Skin of body (tissue), 2 donors: ENCODE measurements around the gene INO80B. TPM values are rescaled to one million over a fixed set of nuclear protein-coding genes. Genes with fewer than 3 reads are reported as not detected.
A peak's percentile ranks its signal among the peaks of the same experiment; 100 is the strongest.

ENCODE experiments used
- DNase-seq: peaks from one replicate; lab custom pipeline; 2025; lab: John Stamatoyannopoulos, UW
- total RNA-seq: library from RNA; depleted of rRNA; stranded (reverse); fragments of >200 nt; gene quantifications from one replicate; pipeline ENCODE4 v1.2.3, GENCODE V29; 2014

Gene INO80B
- total RNA-seq, 1 donor from 2014 or later = 6.8 TPM

GRCh38 chr2:74501335-74502071 lies 46.6 kb downstream of the INO80B start:
- DNase-seq = no peak

- DNase-seq = no peak
These were observed 47.3 kb downstream of the INO80B start for GRCh38 chr2:74502147-74502719.

DNA sequence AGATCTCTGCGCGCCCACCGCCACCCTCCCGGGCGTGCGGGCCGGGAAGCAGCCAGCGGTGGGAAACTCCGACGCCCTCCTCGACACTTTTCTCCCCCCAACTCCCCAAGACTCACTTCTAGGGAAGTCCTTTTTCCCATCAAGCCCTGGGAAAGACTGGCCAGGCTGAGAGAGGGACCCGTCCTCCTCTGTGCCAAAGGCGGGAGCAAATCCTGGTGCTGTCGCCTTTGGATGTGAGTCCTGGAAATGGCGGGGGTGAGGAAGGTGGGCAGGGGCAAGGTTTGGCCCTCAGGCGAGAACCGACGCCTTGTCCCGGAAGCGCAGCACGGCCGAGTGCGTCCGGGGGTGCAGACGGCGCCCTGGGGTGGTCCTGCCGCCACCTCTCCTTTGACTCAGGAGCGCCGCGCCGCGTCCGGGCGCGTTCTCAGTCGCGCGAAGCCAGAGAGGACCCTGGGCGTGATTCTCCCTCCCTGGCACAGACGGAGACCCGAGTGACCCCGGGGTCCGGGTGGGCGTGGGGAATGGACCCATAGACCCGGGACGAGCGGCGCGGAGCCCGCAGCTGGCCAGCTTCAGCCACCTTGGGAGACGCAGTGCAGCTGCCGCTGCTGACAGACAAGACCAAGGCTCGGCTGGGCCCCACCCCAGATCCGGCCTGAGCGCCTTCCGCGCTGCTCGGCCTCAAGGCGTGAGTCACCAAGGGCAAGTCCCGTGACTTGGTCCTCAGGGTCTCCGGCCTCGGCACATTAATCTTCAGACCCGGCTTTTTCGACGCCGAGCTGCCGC lies 48.0 kb downstream of the INO80B start:
- peak; percentile 21 for DNase-seq

GRCh38 chr2:74503506-74504475 lies 48.9 kb downstream of the INO80B start:
- DNase-seq = no peak

DNA sequence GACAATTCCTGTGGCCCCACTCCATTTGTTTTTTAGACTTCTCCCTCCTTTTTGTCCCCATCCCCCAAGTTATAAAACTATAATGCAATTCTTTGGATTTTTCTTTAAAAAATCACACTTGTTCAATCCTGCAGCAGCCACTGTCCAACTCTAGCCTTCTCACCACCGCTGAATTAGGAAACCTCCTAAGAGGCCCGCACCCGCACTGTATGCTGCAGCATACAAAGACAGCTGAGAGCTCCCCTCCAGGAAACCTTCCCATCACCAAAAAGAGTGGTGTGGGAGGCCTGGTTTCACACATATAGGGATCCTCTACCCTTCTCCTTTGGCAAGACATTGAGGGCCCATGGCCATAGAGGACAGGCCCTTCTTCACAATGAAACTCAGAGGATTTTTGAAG lies 49.7 kb downstream of the INO80B start:
- no peak for DNase-seq

- DNase-seq = no peak
These were observed 50.8 kb downstream of the INO80B start for GRCh38 chr2:74505448-74506246.

GRCh38 chr2:74507145-74507925 lies 52.4 kb downstream of the INO80B start, which contains the start of gene PCGF1:
PCGF1 (minus strand) TSS chr2:74507695; CDS start chr2:74507668, 27 bp downstream.
- DNase-seq = peak; percentile 98

Other genes starting within 250 kb of the INO80B start
- 2.1 TPM for gene SLC4A5, start 111.7 kb upstream of the INO80B start, total RNA-seq
- gene DCTN1, start 74.8 kb upstream of the INO80B start, total RNA-seq = 59.2 TPM
- 0.30 TPM for gene C2orf81, start 33.5 kb upstream of the INO80B start, total RNA-seq
- gene WDR54, start 33.4 kb upstream of the INO80B start, total RNA-seq = 5.7 TPM
- 25.7 TPM for gene RTKN, start 13.2 kb upstream of the INO80B start, total RNA-seq
- gene WBP1, start 3.4 kb downstream of the INO80B start, total RNA-seq = 20.1 TPM
- gene MOGS, start 10.3 kb downstream of the INO80B start, total RNA-seq = 28.7 TPM
- 17.8 TPM for gene MRPL53, start 17.6 kb downstream of the INO80B start, total RNA-seq
- 17.5 TPM for gene CCDC142, start 27.9 kb downstream of the INO80B start, total RNA-seq
- gene TTC31, start 28.0 kb downstream of the INO80B start, total RNA-seq = 10.5 TPM
- gene LBX2, start 44.5 kb downstream of the INO80B start, total RNA-seq = 0.20 TPM
- gene PCGF1, start 52.6 kb downstream of the INO80B start, total RNA-seq = 8.1 TPM
- not detected for gene TLX2, start 59.4 kb downstream of the INO80B start, total RNA-seq
- gene DQX1, start 71.1 kb downstream of the INO80B start, total RNA-seq = 0.59 TPM
- gene AUP1, start 74.6 kb downstream of the INO80B start, total RNA-seq = 55.4 TPM
- 18.1 TPM for gene HTRA2, start 74.8 kb downstream of the INO80B start, total RNA-seq
- 3.7 TPM for gene LOXL3, start 98.9 kb downstream of the INO80B start, total RNA-seq
- 6.2 TPM for gene DOK1, start 99.6 kb downstream of the INO80B start, total RNA-seq
- gene M1AP, start 193.2 kb downstream of the INO80B start, total RNA-seq = 0.99 TPM
- gene SEMA4F, start 199.2 kb downstream of the INO80B start, total RNA-seq = 3.2 TPM